Measurements from ENCODE around the gene JPH3. TPM values are rescaled to one million over a fixed set of nuclear protein-coding genes. Genes with fewer than 3 reads are reported as not detected.

The JPH3 gene
- total RNA-seq, 4 donors from 2014 or later: 0.38 TPM; not detected in 3

GRCh38 chr16:87666919-87667318, 64.6 kb downstream of the JPH3 start:
- TF ChIP-seq CTCF (IDR thresholded peaks at IDR 0.05; ENCODE audit: low read depth): no peak

GRCh38 chr16:87667443-87667842, 65.1 kb downstream of the JPH3 start:
- no peak for TF ChIP-seq CTCF (IDR thresholded peaks at IDR 0.05; ENCODE audit: low read depth)

- TF ChIP-seq CTCF (IDR thresholded peaks at IDR 0.05; ENCODE audit: low read depth): no peak
These were observed 65.6 kb downstream of the JPH3 start for GRCh38 chr16:87667946-87668345.

- TF ChIP-seq CTCF (IDR thresholded peaks at IDR 0.05; ENCODE audit: low read depth): no peak
These were observed 67.4 kb downstream of the JPH3 start for GRCh38 chr16:87669672-87670071.

GRCh38 chr16:87671221-87671620, 68.9 kb downstream of the JPH3 start:
- no peak for TF ChIP-seq CTCF (IDR thresholded peaks at IDR 0.05; ENCODE audit: low read depth)

- no peak for TF ChIP-seq CTCF (IDR thresholded peaks at IDR 0.05; ENCODE audit: low read depth)
These were observed 69.5 kb downstream of the JPH3 start for GRCh38 chr16:87671715-87672270.

- TF ChIP-seq CTCF (IDR thresholded peaks at IDR 0.05; ENCODE audit: low read depth): no peak
These were observed 72.1 kb downstream of the JPH3 start for GRCh38 chr16:87674419-87674818.
